Spleen (tissue), 11 donors: Measurements from ENCODE around the gene CNTNAP2. TPM values are rescaled to one million over a fixed set of nuclear protein-coding genes. Genes with fewer than 3 reads are reported as not detected.

Experiments
- DNase-seq: peaks from one replicate; pipeline ENCODE4 v3.0.0-alpha.2; 2020
- H3K27ac ChIP-seq, 8 donors: fragments of 200-600 bp; sonication (generic) in 7 of 8; 1 replicate in 4 of 8; 2 replicates in 4 of 8; pipeline versions ENCODE4 v1.5.0 to v1.8.0; 2016 to 2021; ENCODE audit warnings: inconsistent platforms in 4 of 8, mild to moderate bottlenecking in 4 of 8, moderate library complexity in 1 of 8
- H3K27me3 ChIP-seq, 7 donors: fragments of 200-600 bp; sonication (generic) in 6 of 7; replicated peaks in 1 of 7; 1 replicate in 4 of 7; 2 replicates in 3 of 7; pipeline versions ENCODE4 v1.5.0 to v1.8.0; 2016 to 2021; ENCODE audit warnings: inconsistent platforms in 3 of 7, mild to moderate bottlenecking in 1 of 7
- H3K36me3 ChIP-seq, 6 donors: fragments of 200-600 bp; sonication (generic) in 5 of 6; 1 replicate in 4 of 6; 2 replicates in 2 of 6; pipeline versions ENCODE4 v1.5.0 to v1.8.0; 2016 to 2021; ENCODE audit warnings: inconsistent platforms in 2 of 6
- H3K4me1 ChIP-seq, 6 donors: fragments of 200-600 bp; sonication (generic) in 5 of 6; 1 replicate in 3 of 6; 2 replicates in 3 of 6; pipeline versions ENCODE4 v1.5.0 to v1.8.0; 2016 to 2021; ENCODE audit warnings: inconsistent platforms in 3 of 6
- H3K4me3 ChIP-seq, 8 donors: fragments of 200-600 bp; sonication (generic) in 7 of 8; 1 replicate in 4 of 8; 2 replicates in 4 of 8; pipeline versions ENCODE4 v1.5.0 to v1.8.0; 2016 to 2021; ENCODE audit warnings: inconsistent platforms in 4 of 8, mild to moderate bottlenecking in 4 of 8, moderate library complexity in 2 of 8
- H3K9me3 ChIP-seq, 8 donors: fragments of 200-600 bp; sonication (generic) in 7 of 8; 1 replicate in 4 of 8; 2 replicates in 4 of 8; pipeline versions ENCODE4 v1.5.0 to v1.8.0; 2016 to 2021; ENCODE audit warnings: inconsistent platforms in 4 of 8
- CTCF ChIP-seq, 11 experiments: fragments of 200-600 bp in 7 of 11; fragments of 450-650 bp in 4 of 11; sonication (generic) in 4 of 11; IDR thresholded peaks in 8 of 11; conservative IDR thresholded peaks in 3 of 11; 1 replicate in 7 of 11; 2 replicates in 4 of 11; pipeline versions ENCODE4 v1.4.0 to v1.8.0; 2016 to 2021; ENCODE audit warnings: antibody characterized with exemption in 11 of 11, inconsistent platforms in 4 of 11, mild to moderate bottlenecking in 1 of 11
- POLR2A ChIP-seq, 3 donors: fragments of 450-650 bp; IDR thresholded peaks; one replicate each; pipeline ENCODE4 v1.5.1; 2017; ENCODE audit warnings: antibody characterized with exemption in 3 of 3, mild to moderate bottlenecking in 1 of 3
- POLR2AphosphoS5 ChIP-seq, 3 donors: sonication (generic); formaldehyde crosslinking; IDR thresholded peaks; one replicate each; pipeline ENCODE4 v1.5.1; 2017; ENCODE audit warnings: antibody characterized with exemption in 3 of 3
- WGBS, 5 donors: extraction: QIAGEN DNeasy Blood & Tissue Kit in 3 of 5; methylation state at CpG; one replicate each; pipeline versions ENCODE4 v1.1.5 to v1.1.7; 2013 to 2018; 5-methylcytosine and 5-hydroxymethylcytosine counted together
- intact Hi-C: fragments of 100-400 bp; cut with DNase I; formaldehyde crosslinking; loops from one replicate; pipeline ENCODE4 v1.15.0; 2023; ENCODE audit warnings: low total_unique reads
- polyA plus RNA-seq, 3 donors: library from polyadenylated mRNA; stranded (reverse); fragments of 200-250 nt; gene quantifications; one replicate each; pipeline ENCODE4 v1.2.1, GENCODE V29; 2013
- total RNA-seq, 7 donors: library from RNA; depleted of rRNA in 3 of 7; stranded (reverse); fragments of >200 nt in 3 of 7; fragmentation: NEBNext Ultra II Directional in 4 of 7; extraction: Animal tissue kit (Norgen Biotek cat#: 25700) in 4 of 7; gene quantifications; one replicate each; pipeline versions ENCODE4 v1.1.0 to v1.2.1, GENCODE V29; 2016 to 2021
- donor health status: healthy with polysubstance abuse.
- donor health status: DM: no; HTN: no; CAD: no; lungs with moderate emphysema.
- donor health status: DM: no; HTN: no; CAD: no.
- donor health status: Bipolar disorder and iron deficiency.
- donor health status: healthy.
- donor health status: DM: no; HTN: no; CAD: no.
- donor health status: DM: yes; HTN: yes; CAD: no.

Gene CNTNAP2
- total and polyA plus RNA-seq, 10 donors: 0.13 to 2.0 (median 0.82) TPM

DNA sequence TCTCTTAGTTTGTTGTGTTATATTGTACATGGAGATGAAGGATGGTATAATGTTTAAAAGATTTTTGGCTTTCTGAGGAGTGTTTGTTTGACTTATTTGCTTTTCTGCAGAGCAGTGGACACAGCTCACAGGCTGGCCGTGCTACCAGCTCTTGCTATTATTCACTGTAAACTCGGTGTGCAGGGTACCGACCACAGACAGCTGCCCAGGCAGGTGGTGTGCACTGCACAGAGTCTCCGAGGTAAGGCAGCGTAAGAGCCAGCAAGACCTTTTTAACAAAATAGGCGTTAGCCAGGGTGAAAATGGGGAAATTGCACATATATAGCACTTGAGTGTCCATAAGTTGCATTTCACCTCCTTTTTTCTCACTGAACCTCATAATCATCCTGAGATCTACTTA, 438.0 kb downstream of the CNTNAP2 start:
- Histone ChIP-seq H3K4me1 (no peaks in the 10 kb centered on the region), H3K4me3 (no peak overlapping the region), H3K27me3 (no peaks in the 10 kb centered on the region), H3K27ac (no peak overlapping the region), H3K36me3 (no peaks in the 10 kb centered on the region), H3K9me3 (peaks cover 0 to 15% (median 2%) of the 10 kb centered on the region in 8 donors)
- no peak for DNase-seq
- 79 to 89% (median 82%) methylated on average over 6 of the region's 6 CpGs for WGBS, 5 donors
- intact Hi-C loops: no loop called here
- TF ChIP-seq POLR2A (IDR thresholded peaks at IDR 0.05): no peak
- TF ChIP-seq POLR2AphosphoS5 (IDR thresholded peaks at IDR 0.05): no peak
- TF ChIP-seq CTCF (IDR thresholded peaks at IDR 0.05 in 8 of 11, conservative IDR thresholded peaks at IDR 0.05 in 3 of 11): no peak

- intact Hi-C loops: no loop called here
- no peak for TF ChIP-seq POLR2AphosphoS5 (IDR thresholded peaks at IDR 0.05)
- no peak for TF ChIP-seq CTCF (IDR thresholded peaks at IDR 0.05 in 8 of 11, conservative IDR thresholded peaks at IDR 0.05 in 3 of 11)
- TF ChIP-seq POLR2A (IDR thresholded peaks at IDR 0.05): no peak
- 73 to 82% (median 75%) methylated on average over 4 of the region's 4 CpGs for WGBS, 5 donors
These were observed 441.4 kb downstream of the CNTNAP2 start for GRCh38 chr7:146557971-146558469.

GRCh38 chr7:146565872-146566271, 449.3 kb downstream of the CNTNAP2 start:
- Histone ChIP-seq H3K9me3 (peaks cover 0 to 4% (median 0%) of the 10 kb centered on the region in 8 donors), H3K27me3 (no peaks in the 10 kb centered on the region), H3K27ac (no peak overlapping the region), H3K36me3 (no peaks in the 10 kb centered on the region), H3K4me3 (no peak overlapping the region), H3K4me1 (no peaks in the 10 kb centered on the region)
- 87 to 92% (median 89%) methylated on average over 3 of the region's 3 CpGs for WGBS, 5 donors
- no peak for DNase-seq
- no peak for TF ChIP-seq POLR2AphosphoS5 (IDR thresholded peaks at IDR 0.05)
- TF ChIP-seq CTCF (IDR thresholded peaks at IDR 0.05 in 8 of 11, conservative IDR thresholded peaks at IDR 0.05 in 3 of 11): no peak
- TF ChIP-seq POLR2A (IDR thresholded peaks at IDR 0.05): no peak
- intact Hi-C loops: no loop called here

More at GRCh38 chr7:146557971-146558469, 441.4 kb downstream of the CNTNAP2 start:
- Histone ChIP-seq H3K27ac (no peak overlapping the region), H3K9me3 (peaks cover 0 to 5% (median 0%) of the 10 kb centered on the region in 8 donors), H3K27me3 (no peaks in the 10 kb centered on the region), H3K36me3 (no peaks in the 10 kb centered on the region), H3K4me1 (no peaks in the 10 kb centered on the region), H3K4me3 (no peak overlapping the region)
- DNase-seq: no peak

- Histone ChIP-seq H3K27ac (no peak overlapping the region), H3K4me1 (no peaks in the 10 kb centered on the region), H3K4me3 (no peak overlapping the region), H3K36me3 (no peaks in the 10 kb centered on the region), H3K9me3 (peaks cover 0 to 6% (median 0%) of the 10 kb centered on the region in 8 donors), H3K27me3 (no peaks in the 10 kb centered on the region)
- TF ChIP-seq POLR2A (IDR thresholded peaks at IDR 0.05) (no peak), CTCF (IDR thresholded peaks at IDR 0.05 in 8 of 11, conservative IDR thresholded peaks at IDR 0.05 in 3 of 11) (no peak), POLR2AphosphoS5 (IDR thresholded peaks at IDR 0.05) (no peak)
- 26 to 59% (median 42%) methylated on average over 2 of the region's 2 CpGs for WGBS, 5 donors
- intact Hi-C loops: no loop called here
- DNase-seq: no peak
These were observed 459.3 kb downstream of the CNTNAP2 start for GRCh38 chr7:146575903-146576302.
